ENCODE measurements around the gene GPR33.
A peak's percentile ranks its signal among the peaks of the same experiment; 100 is the strongest.
"Not testable (repeated sequence)": the region's sequence is repeated elsewhere in the genome, so short reads cannot be mapped to it uniquely, and the experiment has no call there.

Gene GPR33

DNA sequence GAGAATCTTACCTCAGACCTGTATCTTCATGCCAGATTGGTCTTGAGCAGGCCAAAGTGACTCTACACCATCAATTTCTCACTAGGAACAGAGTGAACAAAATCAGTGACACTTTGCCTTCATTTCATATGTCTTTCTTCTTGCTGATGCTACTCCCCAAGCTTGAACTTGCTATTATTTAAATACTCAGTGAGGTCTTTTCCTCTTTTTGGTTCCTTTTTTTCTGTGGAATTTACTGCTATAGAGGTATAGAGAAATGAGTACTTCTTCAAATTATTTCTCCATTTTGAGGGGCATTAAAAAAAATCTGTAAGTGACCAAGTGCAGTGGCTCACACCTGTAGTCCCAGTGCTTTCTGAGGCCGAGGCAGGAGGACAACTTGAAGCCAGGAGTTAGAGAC lies at the start of gene GPR33:
TSS of gene GPR33 (minus strand) at position 154 of the 400 bp plus-strand sequence. CDS start 4,074 bp downstream, outside the sequence.
- peak; percentile 14 for DNase-seq (ENCODE audit: low spot score)

GRCh38 chr14:31536201-31536960 lies 48.5 kb upstream of the GPR33 start:
- DNase-seq (ENCODE audit: low spot score), result no peak

DNA sequence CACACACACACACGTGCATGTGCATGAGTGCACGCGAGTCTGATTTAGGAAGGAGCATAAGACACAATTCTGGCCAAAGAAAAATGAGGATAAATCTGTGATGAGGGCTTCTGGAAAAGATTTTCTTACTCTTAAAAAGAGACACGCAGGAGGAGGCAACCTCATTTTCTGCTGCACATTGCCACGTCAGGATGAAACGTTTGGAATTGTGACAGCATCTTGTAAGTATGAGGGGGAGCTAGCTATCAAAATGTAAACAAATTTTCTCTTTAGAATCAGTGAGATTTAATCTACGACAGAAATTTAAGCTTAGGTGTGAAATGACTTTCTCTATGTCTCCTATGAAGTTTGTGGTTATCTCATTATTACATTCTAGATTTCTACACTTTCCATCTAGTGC lies 42.3 kb upstream of the GPR33 start:
- DNase-seq (ENCODE audit: low spot score), result no peak

GRCh38 chr14:31529053-31529452 lies 41.2 kb upstream of the GPR33 start:
- DNase-seq (ENCODE audit: low spot score), result no peak

- DNase-seq (ENCODE audit: low spot score), result no peak
These were observed 39.7 kb upstream of the GPR33 start for GRCh38 chr14:31527546-31527945.

GRCh38 chr14:31527087-31527486 lies 39.2 kb upstream of the GPR33 start:
- no peak for DNase-seq (ENCODE audit: low spot score)

GRCh38 chr14:31510855-31511254 lies 23.0 kb upstream of the GPR33 start:
- no peak for DNase-seq (ENCODE audit: low spot score)

GRCh38 chr14:31510222-31510621 lies 22.4 kb upstream of the GPR33 start:
- DNase-seq (ENCODE audit: low spot score), result peak; percentile 36

- DNase-seq (ENCODE audit: low spot score), result no peak
These were observed 20.3 kb upstream of the GPR33 start for GRCh38 chr14:31508135-31508534.

DNA sequence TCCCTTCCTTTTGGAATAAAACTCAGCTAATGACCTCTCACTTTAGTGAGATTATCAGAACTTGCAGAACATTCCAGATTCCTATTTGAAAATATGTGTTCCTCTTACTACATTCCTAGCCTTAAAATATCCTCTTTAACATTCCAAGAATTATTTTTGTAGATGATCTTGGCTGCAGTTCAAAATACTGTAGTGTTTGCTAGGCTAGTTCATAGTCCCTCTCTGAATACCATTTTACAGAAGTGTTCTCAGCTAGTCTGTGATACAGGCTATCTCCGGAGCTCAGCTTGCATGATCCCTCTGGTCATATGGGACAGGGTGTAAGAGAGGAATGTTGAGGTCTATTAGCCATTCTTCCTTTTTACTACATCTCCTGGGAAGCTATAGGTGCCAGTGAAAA lies 17.6 kb upstream of the GPR33 start:
- no peak for DNase-seq (ENCODE audit: low spot score)

- no peak for DNase-seq (ENCODE audit: low spot score)
These were observed 14.0 kb upstream of the GPR33 start for GRCh38 chr14:31501870-31502269.

- no peak for DNase-seq (ENCODE audit: low spot score)
These were observed 5.1 kb upstream of the GPR33 start for GRCh38 chr14:31492759-31493498.

DNA sequence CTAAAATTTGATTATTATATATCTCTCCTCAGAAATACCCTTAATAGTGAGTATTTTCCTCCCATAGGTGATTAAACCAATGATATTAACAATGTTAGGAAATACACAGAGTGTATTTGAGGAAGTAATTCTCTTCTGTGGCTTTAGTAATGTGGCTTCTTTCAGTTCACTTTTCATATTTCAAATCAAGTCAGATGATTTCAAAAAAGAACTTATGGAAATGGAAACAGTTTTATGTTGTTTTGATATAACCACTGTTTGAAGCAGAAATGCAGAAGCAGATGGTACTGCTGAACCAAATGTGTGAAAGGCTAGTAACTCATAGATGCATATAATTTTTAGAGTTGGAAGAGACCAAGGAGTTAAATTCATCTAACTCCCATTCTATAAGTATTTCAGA lies 1.9 kb upstream of the GPR33 start:
- DNase-seq (ENCODE audit: low spot score), result no peak

- DNase-seq (ENCODE audit: low spot score), result no peak
These were observed 1.1 kb downstream of the GPR33 start for GRCh38 chr14:31486764-31487163.

- no peak for DNase-seq (ENCODE audit: low spot score)
These were observed 3.1 kb downstream of the GPR33 start for GRCh38 chr14:31484754-31485153.

DNA sequence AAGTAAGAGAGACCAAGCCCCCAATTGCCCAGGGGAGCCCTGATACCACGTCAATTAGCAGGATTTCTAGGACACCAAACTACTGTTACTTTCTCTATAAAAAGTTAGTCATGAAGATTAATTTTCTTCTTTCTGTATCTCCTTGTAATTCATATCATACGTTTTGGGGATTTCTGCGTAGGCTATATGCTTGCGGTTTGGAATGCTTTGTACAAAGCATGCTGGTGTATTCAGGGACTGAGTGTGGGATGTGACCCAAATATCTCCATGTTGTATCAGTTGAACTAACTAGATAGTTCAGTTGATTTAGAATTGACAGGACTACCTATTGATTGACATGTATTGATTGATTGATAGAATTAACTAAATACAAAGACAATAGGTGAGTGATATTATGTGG lies 7.7 kb downstream of the GPR33 start:
- DNase-seq (ENCODE audit: low spot score), result no peak

DNA sequence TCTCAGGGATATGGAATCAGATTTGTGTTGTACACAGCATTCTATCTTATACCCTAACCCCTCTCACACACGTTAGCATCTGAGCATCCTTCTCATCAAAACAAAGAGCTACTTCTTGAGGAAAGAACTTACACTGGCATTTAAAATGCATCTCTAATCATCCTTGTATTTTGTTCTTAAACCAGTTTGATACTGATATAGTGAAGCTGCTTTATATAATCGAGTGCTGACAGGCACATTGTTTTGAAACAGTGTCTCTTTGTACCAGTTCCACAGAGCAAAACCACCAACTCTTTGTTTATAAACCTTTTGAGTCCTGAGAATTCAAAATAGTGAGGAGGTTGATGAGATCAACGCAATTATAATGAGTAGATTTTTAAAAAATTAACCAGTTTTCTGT lies 8.8 kb downstream of the GPR33 start:
- peak; percentile 96 for DNase-seq (ENCODE audit: low spot score)

DNA sequence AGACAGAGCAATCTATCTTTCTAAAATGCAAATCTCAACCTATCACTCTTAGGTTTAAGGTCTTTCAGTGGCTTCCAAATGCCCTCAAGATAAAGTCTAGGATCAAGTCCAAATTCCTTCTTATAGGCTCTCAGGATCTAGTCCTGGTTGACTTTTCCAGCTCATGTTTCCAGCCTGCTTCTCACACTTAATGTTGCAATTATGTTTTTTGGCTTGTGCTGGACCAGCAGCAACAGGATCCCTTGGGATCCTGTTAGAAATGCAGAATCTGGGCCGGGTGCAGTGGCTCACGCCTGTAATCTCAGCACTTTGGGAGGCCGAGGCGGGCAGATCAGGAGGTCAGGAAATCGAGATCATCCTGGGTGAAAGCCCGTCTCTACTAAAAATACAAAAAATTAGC lies 10.6 kb downstream of the GPR33 start:
- DNase-seq (ENCODE audit: low spot score), result no peak

GRCh38 chr14:31476131-31476866 lies 11.5 kb downstream of the GPR33 start:
- no peak for DNase-seq (ENCODE audit: low spot score)

DNA sequence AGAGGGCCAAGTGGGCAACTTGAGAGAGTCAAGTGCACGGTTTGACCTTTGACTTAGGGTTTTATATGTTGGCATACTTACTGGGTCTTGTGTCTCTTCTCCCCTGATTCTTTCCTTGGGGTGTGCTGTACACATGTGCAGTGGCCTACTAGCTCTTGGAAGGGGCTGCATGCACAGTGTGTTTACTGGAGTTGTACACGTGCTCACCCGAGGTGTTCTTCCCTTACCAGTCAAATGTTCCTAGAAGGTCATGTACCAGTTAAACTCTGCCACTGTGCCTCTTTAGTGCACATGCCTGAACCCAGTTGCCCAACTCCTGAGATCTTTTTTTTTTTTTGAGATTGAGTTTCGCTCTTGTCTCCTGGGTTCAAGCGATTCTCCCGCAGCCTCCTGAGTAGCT lies 21.3 kb downstream of the GPR33 start:
- DNase-seq (ENCODE audit: low spot score), result no peak

- DNase-seq (ENCODE audit: low spot score), result no peak
These were observed 22.7 kb downstream of the GPR33 start for GRCh38 chr14:31465111-31465510.

GRCh38 chr14:31462450-31462849 lies 25.4 kb downstream of the GPR33 start:
- DNase-seq (ENCODE audit: low spot score), result not testable (repeated sequence)

DNA sequence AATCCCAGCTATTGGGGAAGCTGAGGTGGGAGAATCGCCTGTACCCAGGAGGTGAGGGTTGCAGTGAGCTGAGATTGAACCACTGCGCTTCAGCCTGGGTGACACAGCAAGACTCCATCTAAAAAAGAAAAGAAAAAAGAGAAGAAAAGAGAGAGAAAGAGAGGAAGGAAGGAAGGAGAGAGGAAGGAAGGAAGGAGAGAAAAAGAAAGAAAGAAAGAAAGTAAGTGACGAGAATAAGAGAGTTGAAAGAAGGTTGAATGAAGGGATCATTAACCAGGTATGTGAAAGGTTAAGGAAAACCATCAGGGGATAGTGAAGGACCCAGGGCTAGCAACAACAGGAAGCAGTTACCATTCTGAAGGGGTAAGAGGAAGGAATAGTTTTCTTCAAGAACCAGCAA lies 26.3 kb downstream of the GPR33 start:
- DNase-seq (ENCODE audit: low spot score), result no peak
